Lower leg skin (tissue), 4 donors: ENCODE data around the gene DAPP1. TPM values are rescaled to one million over a fixed set of nuclear protein-coding genes. Genes with fewer than 3 reads are reported as not detected.

Experiments
- DNase-seq, 2 donors: peaks; one replicate each; pipeline ENCODE4 v3.0.0-alpha.2; 2019; ENCODE audit warnings: low spot score in 2 of 2
- H3K4me3 ChIP-seq: fragments of 200-600 bp; sonication (generic); 2 replicates; pipeline ENCODE4 v1.5.1; 2017; ENCODE audit warnings: mild to moderate bottlenecking, low read depth; ENCODE audit not compliant: poor library complexity, severe bottlenecking
- CTCF ChIP-seq, 3 donors: fragments of 450-650 bp; IDR thresholded peaks; one replicate each; pipeline ENCODE4 v1.5.1; 2016; ENCODE audit warnings: antibody characterized with exemption in 3 of 3, mild to moderate bottlenecking in 3 of 3, moderate library complexity in 2 of 3
- POLR2A ChIP-seq, 2 donors: fragments of 450-650 bp; IDR thresholded peaks; one replicate each; pipeline ENCODE4 v1.6.1; 2016 to 2017; ENCODE audit warnings: antibody characterized with exemption in 2 of 2, mild to moderate bottlenecking in 1 of 2, moderate library complexity in 1 of 2
- WGBS, 2 donors: methylation state at CpG; one replicate each; pipeline ENCODE4 v1.1.5; 2018; 5-methylcytosine and 5-hydroxymethylcytosine counted together
- intact Hi-C: fragments of 100-400 bp; cut with DNase I; formaldehyde crosslinking; loops from one replicate; pipeline ENCODE4 v1.15.0; 2023; ENCODE audit warnings: low total_unique reads
- total RNA-seq, 4 donors: library from RNA; depleted of rRNA; stranded (reverse); fragments of >200 nt; gene quantifications; one replicate each; pipeline ENCODE4 v1.1.0, GENCODE V29; 2016

The DAPP1 gene
- total RNA-seq, 4 donors from 2014 or later, result 24.5 to 37.7 (median 34.2) TPM

DNA sequence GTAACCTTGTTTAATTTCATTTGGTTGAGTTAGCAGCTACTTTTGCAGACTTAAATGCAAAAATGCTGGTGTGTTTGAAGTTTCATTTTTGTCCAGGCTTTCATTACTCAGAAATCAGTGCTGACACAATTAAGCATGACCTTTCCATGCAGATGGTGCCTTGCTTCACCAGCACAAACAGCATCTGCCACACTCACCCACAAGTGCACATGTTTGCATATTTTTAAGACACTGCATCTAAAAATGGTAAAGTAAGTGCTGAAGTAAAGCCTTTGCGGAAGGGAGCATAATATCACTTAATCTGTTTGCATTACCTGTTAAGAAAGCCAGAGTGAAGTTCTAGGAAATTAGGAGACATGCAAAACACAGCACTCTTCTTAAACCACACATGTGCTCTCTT, 7.3 kb upstream of the DAPP1 start:
- TF ChIP-seq POLR2A (IDR thresholded peaks at IDR 0.05) (no peak), CTCF (IDR thresholded peaks at IDR 0.05) (no peak)
- no peak for DNase-seq
- no peak overlapping the region for H3K4me3 ChIP-seq
- intact Hi-C loops, result loop anchor here (5.0 kb wide), 1 partner anchor 247 kb away; the partner anchor contains the start of gene TRMT10A
- 92 to 96% methylated on average over 1 of the region's 1 CpG for WGBS, 2 donors

DNA sequence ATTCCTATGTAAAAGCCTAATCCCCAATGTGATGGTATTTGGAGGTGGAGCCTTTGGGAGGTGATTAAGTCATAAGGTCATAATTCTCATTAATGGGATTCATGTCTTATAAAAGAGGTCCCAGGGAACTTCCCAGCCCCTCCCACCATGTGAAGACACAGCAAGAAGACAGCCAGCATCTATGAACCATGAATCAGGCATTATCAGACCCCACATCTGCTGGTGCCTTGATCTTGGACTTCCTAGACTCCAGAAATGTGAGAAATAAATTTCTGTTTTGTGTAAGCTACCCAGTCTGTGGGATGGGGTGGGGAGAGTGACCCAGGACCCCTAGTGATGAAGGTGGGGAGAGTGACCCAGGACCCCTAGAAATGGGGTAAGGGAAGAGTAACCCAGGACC, 6.1 kb upstream of the DAPP1 start:
- TF ChIP-seq CTCF (IDR thresholded peaks at IDR 0.05), result no peak
- TF ChIP-seq POLR2A (IDR thresholded peaks at IDR 0.05), result no peak
- H3K4me3 ChIP-seq, result no peak overlapping the region
- no peak for DNase-seq
- intact Hi-C loops, result no loop called here

DNA sequence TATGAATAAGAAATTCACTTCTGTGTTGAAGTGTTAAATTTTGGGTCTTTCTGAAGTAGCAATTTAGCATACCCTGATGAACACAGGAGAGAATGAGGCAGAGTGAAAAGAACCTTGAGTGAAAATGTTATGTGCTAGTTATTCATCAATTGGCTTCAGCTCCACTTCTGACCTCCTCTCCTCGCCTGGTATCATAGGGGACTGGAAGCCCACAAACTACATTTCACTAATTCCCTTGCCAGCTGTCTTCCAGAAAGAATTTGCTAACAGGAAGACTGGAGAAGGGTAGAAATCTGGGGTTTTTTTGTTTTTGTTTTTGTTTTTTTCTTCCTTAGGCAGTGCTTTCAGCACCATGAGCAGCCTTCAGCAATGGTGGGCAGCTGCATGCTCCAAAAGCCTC, 5.5 kb upstream of the DAPP1 start:
- WGBS, 2 donors, result 54 to 67% methylated on average over 1 of the region's 1 CpG
- intact Hi-C loops, result no loop called here
- TF ChIP-seq POLR2A (IDR thresholded peaks at IDR 0.05), result no peak
- TF ChIP-seq CTCF (IDR thresholded peaks at IDR 0.05), result no peak
- no peak for DNase-seq
- H3K4me3 ChIP-seq, result no peak overlapping the region

DNA sequence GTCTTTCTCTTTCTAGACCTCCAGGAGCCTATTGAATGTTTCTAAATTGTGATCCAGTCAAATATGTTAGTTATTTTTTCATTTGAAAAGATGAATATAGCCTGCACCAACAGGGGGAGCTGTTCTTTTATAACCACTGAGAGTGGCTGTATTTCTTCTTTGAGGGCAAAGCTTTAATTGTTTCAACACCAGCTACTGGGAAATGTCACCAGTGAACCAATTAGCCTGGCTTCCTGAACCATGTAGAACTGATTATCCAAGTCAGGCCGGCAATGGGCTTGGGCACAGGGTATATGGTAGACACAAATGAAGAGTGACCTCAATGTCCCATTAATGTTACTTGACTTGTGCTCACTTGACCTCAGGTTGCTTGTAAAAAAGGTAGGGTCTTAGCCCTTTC, 4.8 kb upstream of the DAPP1 start:
- whole genome bisulfite sequencing, 2 donors, result 56 to 73% methylated on average over 1 of the region's 1 CpG
- intact Hi-C loops, result no loop called here
- no peak for DNase-seq
- no peak overlapping the region for H3K4me3 ChIP-seq
- no peak for TF ChIP-seq CTCF (IDR thresholded peaks at IDR 0.05)
- TF ChIP-seq POLR2A (IDR thresholded peaks at IDR 0.05), result no peak

GRCh38 chr4:99815597-99816011, 1.0 kb upstream of the DAPP1 start:
- intact Hi-C loops, result no loop called here
- WGBS, 2 donors, result 35 to 63% methylated on average over 1 of the region's 1 CpG
- no peak overlapping the region for H3K4me3 ChIP-seq
- DNase-seq, result peak in 1 of 2 donors; percentile 66
- TF ChIP-seq POLR2A (IDR thresholded peaks at IDR 0.05) (no peak), CTCF (IDR thresholded peaks at IDR 0.05) (no peak)

DNA sequence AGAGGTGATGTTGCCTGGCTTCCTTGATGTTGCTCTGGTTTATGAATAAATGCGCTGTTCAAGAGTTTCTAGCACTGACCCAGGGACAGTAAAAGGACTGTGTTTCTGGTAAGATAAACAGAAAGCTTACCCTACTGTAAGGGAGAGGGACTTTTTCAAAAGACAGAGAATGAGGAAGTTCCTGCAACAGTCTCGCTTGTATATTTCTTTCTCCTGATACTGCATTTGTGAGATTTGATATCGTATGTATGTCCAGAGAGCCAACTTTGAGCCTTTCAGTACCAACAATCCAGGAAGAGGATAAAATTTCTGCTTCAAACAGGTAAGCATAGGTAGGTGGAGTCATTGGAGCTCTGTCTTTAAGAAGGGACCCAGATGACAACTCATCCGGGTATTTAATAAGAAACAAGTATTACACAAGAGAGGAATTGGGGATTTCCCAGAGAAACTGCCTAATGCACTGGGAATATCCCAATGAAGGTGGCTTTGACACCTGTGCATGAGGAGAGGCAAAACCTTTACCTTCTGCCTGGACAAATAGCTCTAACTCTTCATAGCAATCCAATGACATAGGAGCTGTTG, 773 bp downstream of the DAPP1 start:
- no peak for DNase-seq
- TF ChIP-seq POLR2A (IDR thresholded peaks at IDR 0.05) (no peak), CTCF (IDR thresholded peaks at IDR 0.05) (no peak)
- intact Hi-C loops, result no loop called here
- no peak overlapping the region for H3K4me3 ChIP-seq
- 46 to 47% methylated on average over 4 of the region's 4 CpGs for WGBS, 2 donors
